ENCODE measurements around the gene THTPA.

GRCh38 chr14:23535943-23536342 lies 20.1 kb upstream of the THTPA start:
- no peak for TF ChIP-seq POLR2A (IDR thresholded peaks at IDR 0.05; ENCODE audit: low read depth, low read length)
- no peak for TF ChIP-seq POLR2AphosphoS5 (IDR thresholded peaks at IDR 0.05; ENCODE audit: low read depth, low read length)
- no peak for TF ChIP-seq TAF1 (IDR thresholded peaks at IDR 0.05; ENCODE audit: borderline replicate concordance, low read depth, low read length)
